Liver (tissue), 9 donors: ENCODE results near the gene BMX. TPM values are rescaled to one million over a fixed set of nuclear protein-coding genes. Genes with fewer than 3 reads are reported as not detected.

ENCODE experiments used
- DNase-seq: peaks from one replicate; pipeline ENCODE4 v3.0.0-alpha.2; 2017; ENCODE audit warnings: low spot score
- H3K27ac ChIP-seq, 2 donors: one replicate each; pipeline ENCODE4 v1.7.0; 2013; ENCODE audit warnings: inconsistent platforms in 2 of 2, low read length in 2 of 2, control low read depth in 1 of 2, low read depth in 1 of 2, mild to moderate bottlenecking in 1 of 2
- H3K27me3 ChIP-seq, 4 donors: one replicate each; pipeline versions ENCODE4 v1.6.1 to v1.7.0; 2013; ENCODE audit warnings: low read length in 3 of 4, inconsistent platforms in 1 of 4, mild to moderate bottlenecking in 1 of 4, moderate library complexity in 1 of 4; ENCODE audit not compliant: control insufficient read depth in 4 of 4, insufficient read depth in 4 of 4
- H3K36me3 ChIP-seq, 4 donors: one replicate each; pipeline versions ENCODE4 v1.6.1 to v1.7.0; 2013; ENCODE audit warnings: low read length in 3 of 4, mild to moderate bottlenecking in 3 of 4, low read depth in 1 of 4, moderate library complexity in 1 of 4; ENCODE audit not compliant: control insufficient read depth in 4 of 4, insufficient read depth in 3 of 4
- H3K4me1 ChIP-seq, 4 donors: one replicate each; pipeline versions ENCODE4 v1.6.1 to v1.7.0; 2013; ENCODE audit warnings: low read length in 3 of 4, mild to moderate bottlenecking in 3 of 4, moderate library complexity in 1 of 4; ENCODE audit not compliant: control insufficient read depth in 4 of 4, insufficient read depth in 4 of 4
- H3K4me3 ChIP-seq, 3 donors: one replicate each; pipeline versions ENCODE4 v1.6.1 to v1.7.0; 2013; ENCODE audit warnings: low read length in 3 of 3, control low read depth in 1 of 3, low read depth in 1 of 3, mild to moderate bottlenecking in 1 of 3
- H3K9ac ChIP-seq, 2 donors: one replicate each; pipeline ENCODE4 v1.7.0; 2013; ENCODE audit warnings: low read length in 2 of 2, mild to moderate bottlenecking in 2 of 2, moderate library complexity in 2 of 2, control low read depth in 1 of 2, low read depth in 1 of 2
- H3K9me3 ChIP-seq, 4 donors: one replicate each; pipeline versions ENCODE4 v1.6.1 to v1.7.0; 2013; ENCODE audit warnings: low read length in 3 of 4; ENCODE audit not compliant: control insufficient read depth in 4 of 4
- ATF3 ChIP-seq: IDR thresholded peaks from 2 replicates; pipeline ENCODE4 v1.6.1; 2016; ENCODE audit warnings: antibody characterized with exemption
- CTCF ChIP-seq: fragments of 150-350 bp; IDR thresholded peaks from 2 replicates; pipeline ENCODE4 v1.5.1; 2017; ENCODE audit warnings: improper control_type of control experiment, low read depth, low read length; ENCODE audit not compliant: missing input control
- EGR1 ChIP-seq, 2 donors: IDR thresholded peaks; 2 replicates each; pipeline ENCODE4 v1.6.1; 2016 to 2018; ENCODE audit warnings: antibody characterized with exemption in 2 of 2, low read depth in 2 of 2
- FOXA1 ChIP-seq: IDR thresholded peaks from 2 replicates; pipeline ENCODE4 v1.6.1; 2016; ENCODE audit warnings: antibody characterized with exemption
- FOXA2 ChIP-seq: IDR thresholded peaks from 2 replicates; pipeline ENCODE4 v1.6.1; 2016; ENCODE audit warnings: antibody characterized with exemption
- GABPA ChIP-seq, 2 donors: IDR thresholded peaks in 1 of 2; conservative IDR thresholded peaks in 1 of 2; 2 replicates each; pipeline ENCODE4 v1.6.1; 2016; ENCODE audit warnings: antibody characterized with exemption in 2 of 2, mild to moderate bottlenecking in 1 of 2, moderate library complexity in 1 of 2
- HNF4A ChIP-seq, 2 donors: conservative IDR thresholded peaks; 2 replicates each; pipeline ENCODE4 v1.6.1; 2016; ENCODE audit warnings: antibody characterized with exemption in 2 of 2, mild to moderate bottlenecking in 2 of 2
- HNF4G ChIP-seq: IDR thresholded peaks from 2 replicates; pipeline ENCODE4 v1.6.1; 2016; ENCODE audit warnings: antibody characterized with exemption
- JUND ChIP-seq, 2 donors: IDR thresholded peaks; 2 replicates each; pipeline ENCODE4 v1.6.1; 2016; ENCODE audit warnings: antibody characterized with exemption in 2 of 2
- MAX ChIP-seq: IDR thresholded peaks from 2 replicates; pipeline ENCODE4 v1.6.1; 2016; ENCODE audit warnings: antibody characterized with exemption
- RAD21 ChIP-seq, 2 donors: IDR thresholded peaks; 2 replicates each; pipeline ENCODE4 v1.6.1; 2016; ENCODE audit warnings: antibody characterized with exemption in 2 of 2, mild to moderate bottlenecking in 2 of 2
- REST ChIP-seq: IDR thresholded peaks from 2 replicates; pipeline ENCODE4 v1.6.1; 2016; ENCODE audit warnings: antibody characterized with exemption, mild to moderate bottlenecking
- RXRA ChIP-seq, 2 donors: IDR thresholded peaks; 2 replicates each; pipeline ENCODE4 v1.6.1; 2017 to 2018; ENCODE audit warnings: antibody characterized with exemption in 2 of 2, mild to moderate bottlenecking in 1 of 2
- SP1 ChIP-seq: IDR thresholded peaks from 2 replicates; pipeline ENCODE4 v1.6.1; 2018; ENCODE audit warnings: antibody characterized with exemption, mild to moderate bottlenecking
- TAF1 ChIP-seq: conservative IDR thresholded peaks from 2 replicates; pipeline ENCODE4 v1.6.1; 2016; ENCODE audit warnings: antibody characterized with exemption, mild to moderate bottlenecking
- YY1 ChIP-seq: IDR thresholded peaks from 2 replicates; pipeline ENCODE4 v1.6.1; 2016; ENCODE audit warnings: antibody characterized with exemption, mild to moderate bottlenecking
- ZBTB33 ChIP-seq: IDR thresholded peaks from 2 replicates; pipeline ENCODE4 v1.6.1; 2016; ENCODE audit warnings: antibody characterized with exemption
- WGBS: extraction: QIAGEN DNeasy Blood & Tissue Kit; methylation state at CpG from one replicate; pipeline ENCODE4 v1.1.7; 2013; 5-methylcytosine and 5-hydroxymethylcytosine counted together
- polyA plus RNA-seq, 2 donors: library from polyadenylated mRNA; stranded (reverse) in 1 of 2; unstranded in 1 of 2; fragments of 200-250 nt in 1 of 2; fragments of >200 nt in 1 of 2; fragmentation: Nextera tagmentation in 1 of 2; extraction: Ambion mirVana in 1 of 2; gene quantifications; one replicate each; pipeline versions ENCODE4 v1.2.1 to v1.2.3, GENCODE V29; 2013 to 2015
- total RNA-seq, 2 donors: library from RNA; depleted of rRNA; stranded (reverse); fragments of >200 nt; gene quantifications; one replicate each; pipeline ENCODE4 v1.2.3, GENCODE V29; 2014
- donor health status: healthy.
- donor health status: healthy.
- donor health status: healthy.
- donor health status: healthy.
- donor health status: healthy.

BMX gene
- total and polyA plus RNA-seq, 4 donors: 0.23 to 0.67 (median 0.33) TPM

DNA sequence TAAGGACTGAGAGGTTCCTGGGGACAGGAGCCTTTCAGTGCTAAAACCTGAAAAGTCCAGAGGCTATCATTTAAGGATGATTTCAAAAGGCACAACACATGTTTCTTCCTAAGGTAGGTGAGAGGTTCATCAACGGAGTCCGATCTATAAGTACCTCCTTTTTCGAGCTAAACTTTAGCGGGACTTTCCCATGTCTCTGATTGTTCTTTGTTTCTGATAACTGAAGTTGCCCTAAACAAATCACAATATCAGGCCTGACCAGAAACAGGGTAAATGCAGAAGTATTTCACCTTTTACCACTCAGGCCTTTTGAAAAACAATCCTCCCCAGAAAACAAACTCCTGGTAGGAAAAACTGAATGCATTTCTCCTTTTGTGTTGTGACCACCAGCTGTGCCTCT, 25.1 kb upstream of the BMX start:
- Histone ChIP-seq H3K9ac (no peak overlapping the region), H3K36me3 (peaks cover 0 to 3% (median under 1%) of the 10 kb centered on the region in 4 donors), H3K4me1 (peaks cover 0 to 3% (median 0%) of the 10 kb centered on the region in 4 donors), H3K4me3 (no peak overlapping the region), H3K27me3 (no peaks in the 10 kb centered on the region), H3K27ac (no peak overlapping the region), H3K9me3 (no peaks in the 10 kb centered on the region)
- TF ChIP-seq FOXA1: no peak
- TF ChIP-seq CTCF: no peak
- TF ChIP-seq RXRA (IDR thresholded peaks at IDR 0.05): no peak
- no peak for TF ChIP-seq JUND (IDR thresholded peaks at IDR 0.05)
- TF ChIP-seq MAX: no peak
- no peak for TF ChIP-seq FOXA2
- no peak for TF ChIP-seq TAF1
- no peak for TF ChIP-seq ATF3
- TF ChIP-seq GABPA (IDR thresholded peaks at IDR 0.05 in 1 of 2, conservative IDR thresholded peaks at IDR 0.05 in 1 of 2): no peak
- TF ChIP-seq ZBTB33: no peak
- no peak for TF ChIP-seq YY1
- TF ChIP-seq EGR1 (IDR thresholded peaks at IDR 0.05; ENCODE audit: low read depth in 2 of 2): no peak
- TF ChIP-seq REST: no peak
- TF ChIP-seq HNF4G: no peak
- 92% methylated on average over 4 of the region's 4 CpGs for WGBS
- DNase-seq: no peak

GRCh38 chrX:15483891-15484290, 16.7 kb upstream of the BMX start:
- Histone ChIP-seq H3K27me3 (no peaks in the 10 kb centered on the region), H3K4me1 (no peaks in the 10 kb centered on the region), H3K9me3 (no peaks in the 10 kb centered on the region), H3K36me3 (peaks cover 0 to 2% (median 0%) of the 10 kb centered on the region in 4 donors), H3K27ac (no peak overlapping the region), H3K4me3 (no peak overlapping the region), H3K9ac (no peak overlapping the region)
- DNase-seq: no peak
- WGBS: 98% methylated on average over 2 of the region's 2 CpGs
- TF ChIP-seq FOXA1: no peak
- TF ChIP-seq REST: no peak
- no peak for TF ChIP-seq RXRA (IDR thresholded peaks at IDR 0.05)
- no peak for TF ChIP-seq HNF4A (conservative IDR thresholded peaks at IDR 0.05)
- TF ChIP-seq YY1: no peak
- no peak for TF ChIP-seq RAD21 (IDR thresholded peaks at IDR 0.05)
- TF ChIP-seq MAX: no peak
- no peak for TF ChIP-seq EGR1 (IDR thresholded peaks at IDR 0.05; ENCODE audit: low read depth in 2 of 2)
- no peak for TF ChIP-seq TAF1
- TF ChIP-seq ATF3: no peak
- TF ChIP-seq CTCF: no peak
- no peak for TF ChIP-seq SP1
